ENCODE data around the gene MRAP. TPM values are rescaled to one million over a fixed set of nuclear protein-coding genes. Genes with fewer than 3 reads are reported as not detected.

The MRAP gene
- total and polyA plus RNA-seq, 9 of the 15 experiments (the other 6 are each of a cell fraction or from before 2014, with no cell fraction given) = 0.63 to 2.3 TPM; not detected in 7

GRCh38 chr21:32347977-32348376 lies 49.3 kb downstream of the MRAP start:
- Histone ChIP-seq H2AFZ (ENCODE audit: low read depth, low read length) (no peak overlapping the region), H3K79me2 (ENCODE audit: control insufficient read depth, insufficient read depth, low read length) (no peaks in the 10 kb centered on the region; the same call in 2 of the 3 replicates), H3K4me2 (ENCODE audit: insufficient read depth, low read length) (no peak overlapping the region), H3K4me3 (no peak overlapping the region), H3K36me3 (ENCODE audit: control insufficient read depth, insufficient read depth, low read length) (peaks cover 100% of the 10 kb centered on the region), H3K4me1 (replicated peaks in 1 of 2; ENCODE audit: control insufficient read depth in 2 of 2, insufficient read depth in 2 of 2, low read length in 2 of 2) (no peaks in the 10 kb centered on the region), H3K27me3 (ENCODE audit: control insufficient read depth in 2 of 2, insufficient read depth in 2 of 2, low read length in 2 of 2) (no peaks in the 10 kb centered on the region), H3K9ac (ENCODE audit: insufficient read depth in 1 of 2, low read depth in 2 of 2, low read length in 2 of 2) (no peak overlapping the region), H3K27ac (ENCODE audit: extremely low read depth, low read depth, low read length) (no peak overlapping the region), H3K9me1 (ENCODE audit: control insufficient read depth, insufficient read depth, low read length) (no peaks in the 10 kb centered on the region), H4K20me1 (replicated peaks; ENCODE audit: control insufficient read depth, insufficient read depth, low read length) (no peaks in the 10 kb centered on the region), H3K9me3 (replicated peaks; ENCODE audit: control insufficient read depth, insufficient read depth, low read depth, low read length) (no peaks in the 10 kb centered on the region; the same call in 1 of the 2 replicates)
- no TSS peak for BruUV-seq (replicated peaks)
- TF ChIP-seq MBD1 (CRISPR knock-in tag; IDR thresholded peaks at IDR 0.05) = no peak
- TF ChIP-seq ZNF23 (CRISPR knock-in tag; IDR thresholded peaks at IDR 0.05) = no peak
- TF ChIP-seq PML (IDR thresholded peaks at IDR 0.05; ENCODE audit: low read length) = no peak
- no peak for TF ChIP-seq ZNF140 (CRISPR knock-in tag; IDR thresholded peaks at IDR 0.05)
- TF ChIP-seq ZNF133 (CRISPR knock-in tag; IDR thresholded peaks at IDR 0.05) = no peak
- TF ChIP-seq ARHGAP35 (IDR thresholded peaks at IDR 0.05; ENCODE audit: partially characterized antibody) = no peak
- no peak for TF ChIP-seq MYC (IDR thresholded peaks at IDR 0.05; ENCODE audit: low read depth, low read length)
- TF ChIP-seq MYC (CRISPR knock-in tag; IDR thresholded peaks at IDR 0.05; ENCODE audit: borderline replicate concordance, low read depth) = no peak
- TF ChIP-seq ZC3H4 (CRISPR knock-in tag; IDR thresholded peaks at IDR 0.05; ENCODE audit: borderline replicate concordance) = no peak
- no peak for TF ChIP-seq HOXB6 (CRISPR knock-in tag; IDR thresholded peaks at IDR 0.05; ENCODE audit: borderline replicate concordance)
- no peak for TF ChIP-seq MYNN (IDR thresholded peaks at IDR 0.05)
- TF ChIP-seq MYNN (CRISPR knock-in tag; IDR thresholded peaks at IDR 0.05) = no peak
- no peak for TF ChIP-seq E2F6 (IDR thresholded peaks at IDR 0.05; ENCODE audit: borderline replicate concordance in 1 of 2, extremely low read depth in 1 of 2, insufficient read depth in 1 of 2, insufficient read length in 1 of 2, low read depth in 1 of 2, low read length in 1 of 2, poor library complexity in 1 of 2, severe bottlenecking in 1 of 2)
- TF ChIP-seq ZNF232 (CRISPR knock-in tag; IDR thresholded peaks at IDR 0.05) = no peak
- TF ChIP-seq E2F4 (CRISPR knock-in tag; IDR thresholded peaks at IDR 0.05; ENCODE audit: low read depth) = no peak
- no peak for TF ChIP-seq ZNF12 (CRISPR knock-in tag; IDR thresholded peaks at IDR 0.05)
- TF ChIP-seq FOXK2 (conservative IDR thresholded peaks at IDR 0.05 in 1 of 2, IDR thresholded peaks at IDR 0.05 in 1 of 2; ENCODE audit: low read depth in 2 of 2) = no peak
- TF ChIP-seq NR0B1 (IDR thresholded peaks at IDR 0.05; ENCODE audit: partially characterized antibody) = no peak
- CTCF ChIA-PET (ENCODE audit: low intra/inter-chr PET ratio) = no interaction called here
- ATAC-seq (no peak), DNase-seq (ENCODE audit: extremely low read depth in 1 of 4, low spot score in 3 of 4) (no peak), FAIRE-seq (no peak)
- POLR2A ChIA-PET = no interaction called here
- in situ Hi-C loops (cut with MboI) (no loop called here), intact Hi-C loops (cut with micrococcal nuclease) (no loop called here)
- 96% methylated on average over 11 of the region's 11 CpGs for WGBS (ENCODE audit: insufficient coverage, low coverage, missing lambda C conversion rate)

Data from K562 (cell line).